SH-SY5Y (cell line): ENCODE results near the gene FBN1.

Source experiments
- GATA2 ChIP-seq: IDR thresholded peaks from 2 replicates; pipeline ENCODE4 v1.6.1; 2011; ENCODE audit warnings: mild to moderate bottlenecking, low read depth, low read length
- GATA3 ChIP-seq: IDR thresholded peaks from 2 replicates; pipeline ENCODE4 v1.6.1; 2011; ENCODE audit warnings: low read depth, mild to moderate bottlenecking, low read length, moderate library complexity

Gene FBN1

DNA sequence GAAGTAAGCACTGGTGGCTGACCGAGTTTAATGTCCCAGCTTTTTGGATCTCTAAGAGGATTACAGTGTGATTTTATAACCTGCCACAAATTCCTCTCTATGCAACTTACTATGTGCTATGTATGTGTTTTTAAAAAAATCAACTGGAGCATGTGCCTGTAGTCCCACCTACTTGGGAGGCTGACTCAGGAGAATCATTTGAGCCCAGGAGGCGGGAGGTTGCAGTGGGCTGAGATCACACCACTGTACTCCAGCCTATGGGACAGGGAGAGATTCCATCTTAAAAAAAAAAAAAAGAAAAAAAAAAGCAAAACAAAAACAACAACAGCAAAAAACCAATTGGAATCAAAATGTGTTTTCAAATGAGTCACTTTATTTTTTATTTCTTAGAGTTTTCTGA lies 284.7 kb downstream of the FBN1 start:
- TF ChIP-seq GATA3 (no peak), GATA2 (no peak)
